GM12878 (cell line): ENCODE measurements around the gene PITPNB. TPM values are rescaled to one million over a fixed set of nuclear protein-coding genes. Genes with fewer than 3 reads are reported as not detected.

Experiments
- ATAC-seq: fragments of 200-7000 bp; cut with Tn5 transposase; 3 replicates; pipeline ENCODE4 v1.9.1; 2020; ENCODE audit warnings: mild to moderate bottlenecking, moderate library complexity
- BruUV-seq: library from RNA; stranded (reverse); fragments of 400-500 nt; replicated peaks from 2 replicates; lab custom pipeline; 2021; lab: Mats Ljungman, UMichigan
- CTCF ChIA-PET: fragments of 300-600 bp; sonication (Branson Sonifier 250); formaldehyde crosslinking; extraction: SDS; loops from one replicate; lab custom pipeline; 2021; ENCODE audit warnings: inconsistent platforms; lab: Yijun Ruan, JAX
- POLR2A ChIA-PET: fragments of 350-600 bp; formaldehyde crosslinking; extraction: SDS; loops from one replicate; lab custom pipeline; 2021; ENCODE audit warnings: inconsistent platforms; lab: Charles Lee
- RAD21 ChIA-PET: fragments of 300-600 bp; sonication (Branson Sonifier 250); formaldehyde crosslinking; loops from one replicate; lab custom pipeline; 2023; ENCODE audit warnings: antibody characterized with exemption; ENCODE audit not compliant: unreplicated experiment; lab: Charles Lee
- SMC1A ChIA-PET: fragments of 300-600 bp; sonication (Branson Sonifier 250); formaldehyde crosslinking; loops from one replicate; lab custom pipeline; 2023; ENCODE audit not compliant: unreplicated experiment, uncharacterized antibody; lab: Charles Lee
- DNase-seq: peaks from one replicate; pipeline ENCODE4 v3.0.0-alpha.2; 2011; ENCODE audit warnings: low read depth, low spot score
- FAIRE-seq: peaks from 3 replicates; lab custom pipeline; 2011; peaks lifted over from hg19 to GRCh38; lab: Jason Lieb, UNC
- H2AFZ ChIP-seq: 2 replicates; pipeline ENCODE4 v1.6.0; 2011; ENCODE audit warnings: low read depth, low read length, control low read depth; ENCODE audit not compliant: control insufficient read depth
- H3K27ac ChIP-seq: 2 replicates; pipeline ENCODE4 v1.5.1; 2011; ENCODE audit warnings: control low read depth; ENCODE audit not compliant: control insufficient read depth, insufficient read depth
- H3K27me3 ChIP-seq, 2 experiments: replicated peaks in 1 of 2; 2 replicates each; pipeline versions ENCODE4 v1.6.0 to v1.6.1; 2011; ENCODE audit warnings: low read length in 1 of 2; ENCODE audit not compliant: control insufficient read depth in 2 of 2, insufficient read depth in 2 of 2
- H3K36me3 ChIP-seq, 2 experiments: 2 replicates each; pipeline ENCODE4 v1.5.1; 2011; ENCODE audit warnings: low read length in 1 of 2; ENCODE audit not compliant: control insufficient read depth in 2 of 2, insufficient read depth in 2 of 2
- H3K4me1 ChIP-seq: 2 replicates; pipeline ENCODE4 v1.6.1; 2011; ENCODE audit warnings: mild to moderate bottlenecking, low read length, moderate library complexity, mixed read lengths; ENCODE audit not compliant: control insufficient read depth, insufficient read depth
- H3K4me2 ChIP-seq: 2 replicates; pipeline ENCODE4 v1.6.0; 2011; ENCODE audit warnings: control low read depth; ENCODE audit not compliant: control insufficient read depth, insufficient read depth
- H3K4me3 ChIP-seq: fragments of 200-600 bp; sonication (generic); 2 replicates; pipeline ENCODE4 v1.5.1; 2016
- H3K79me2 ChIP-seq: 2 replicates; pipeline ENCODE4 v1.6.0; 2011; ENCODE audit warnings: low read length; ENCODE audit not compliant: control insufficient read depth, insufficient read depth
- H3K9ac ChIP-seq: 2 replicates; pipeline ENCODE4 v1.8.0; 2011; ENCODE audit warnings: low read length, control low read depth, mixed read lengths; ENCODE audit not compliant: control insufficient read depth, insufficient read depth
- H3K9me3 ChIP-seq: replicated peaks from 3 replicates; pipeline ENCODE4 v1.5.1; 2011; ENCODE audit warnings: mild to moderate bottlenecking, low read length; ENCODE audit not compliant: control insufficient read depth, insufficient read depth
- H4K20me1 ChIP-seq: 2 replicates; pipeline ENCODE4 v1.6.0; 2011; ENCODE audit not compliant: control insufficient read depth, insufficient read depth
- BHLHE40 ChIP-seq, 2 experiments: fragments of 450-650 bp in 1 of 2; IDR thresholded peaks; 2 replicates each; pipeline ENCODE4 v1.6.1; 2011 to 2017; ENCODE audit warnings: low read depth in 2 of 2, borderline replicate concordance in 1 of 2, improper control_type of control experiment in 1 of 2, low read length in 1 of 2, mild to moderate bottlenecking in 1 of 2
- CHD2 ChIP-seq: IDR thresholded peaks from 2 replicates; pipeline ENCODE4 v1.6.1; 2011; ENCODE audit warnings: low read depth, low read length, improper control_type of control experiment, borderline replicate concordance
- ELK1 ChIP-seq: IDR thresholded peaks from 2 replicates; pipeline ENCODE4 v1.6.1; 2012; ENCODE audit warnings: low read depth, low read length, improper control_type of control experiment
- HDGF ChIP-seq: fragments of 450-650 bp; IDR thresholded peaks from 2 replicates; pipeline ENCODE4 v1.6.1; 2016; ENCODE audit warnings: antibody characterized with exemption
- HSF1 ChIP-seq: fragments of 150-350 bp; IDR thresholded peaks from 2 replicates; pipeline ENCODE4 v1.6.1; 2014; ENCODE audit warnings: mild to moderate bottlenecking, low read depth, low read length
- IKZF2 ChIP-seq, 2 experiments: fragments of 450-650 bp; IDR thresholded peaks; 2 replicates each; pipeline ENCODE4 v1.6.1; 2017; ENCODE audit warnings: mild to moderate bottlenecking in 2 of 2, moderate library complexity in 2 of 2
- MYB ChIP-seq: fragments of 150-350 bp; IDR thresholded peaks from 2 replicates; pipeline ENCODE4 v1.6.1; 2014; ENCODE audit warnings: mild to moderate bottlenecking, low read depth, low read length, borderline replicate concordance
- NR2F1 ChIP-seq: fragments of 450-650 bp; conservative IDR thresholded peaks from 2 replicates; pipeline ENCODE4 v1.6.1; 2017; ENCODE audit warnings: mild to moderate bottlenecking
- PBX3 ChIP-seq: IDR thresholded peaks from 2 replicates; pipeline ENCODE4 v1.6.1; 2011; ENCODE audit warnings: mild to moderate bottlenecking, low read depth, low read length, moderate library complexity; ENCODE audit not compliant: insufficient replicate concordance
- POU2F2 ChIP-seq: IDR thresholded peaks from 3 replicates; pipeline ENCODE4 v1.6.1; 2011; ENCODE audit warnings: low read depth, mild to moderate bottlenecking, low read length, borderline replicate concordance
- RB1 ChIP-seq: fragments of 450-650 bp; formaldehyde crosslinking; IDR thresholded peaks from 2 replicates; pipeline ENCODE4 v1.6.1; 2017; ENCODE audit warnings: mild to moderate bottlenecking, borderline replicate concordance
- RCOR1 ChIP-seq: conservative IDR thresholded peaks from 2 replicates; pipeline ENCODE4 v1.6.1; 2012; ENCODE audit warnings: low read depth, low read length, improper control_type of control experiment
- RELA ChIP-seq: fragments of 450-650 bp; IDR thresholded peaks from 2 replicates; pipeline ENCODE4 v1.8.0; 2014; ENCODE audit warnings: borderline replicate concordance; ENCODE audit not compliant: partially characterized antibody
- RELB ChIP-seq: fragments of 450-650 bp; IDR thresholded peaks from 2 replicates; pipeline ENCODE4 v1.6.1; 2017; ENCODE audit warnings: low read depth, mild to moderate bottlenecking, moderate library complexity
- RFX5 ChIP-seq: IDR thresholded peaks from 2 replicates; pipeline ENCODE4 v1.6.1; 2011; ENCODE audit warnings: low read depth, low read length, improper control_type of control experiment
- USF2 ChIP-seq: IDR thresholded peaks from 2 replicates; pipeline ENCODE4 v1.6.1; 2011; ENCODE audit warnings: low read depth, low read length, improper control_type of control experiment, borderline replicate concordance
- YY1 ChIP-seq: IDR thresholded peaks from 2 replicates; pipeline ENCODE4 v1.6.1; 2011; ENCODE audit warnings: low read depth, mild to moderate bottlenecking, low read length
- ZNF24 ChIP-seq: fragments of 450-650 bp; IDR thresholded peaks from 2 replicates; pipeline ENCODE4 v1.6.1; 2017; ENCODE audit warnings: antibody characterized with exemption, mild to moderate bottlenecking
- WGBS: methylation state at CpG from one replicate; pipeline ENCODE4 v1.1.6; 2016; ENCODE audit warnings: low lambda C conversion rate; ENCODE audit not compliant: insufficient replicate concordance, insufficient coverage; ENCODE audit errors: missing lambda C conversion rate; 5-methylcytosine and 5-hydroxymethylcytosine counted together
- in situ Hi-C: fragments of 300-500 bp; cut with MboI; formaldehyde crosslinking; loops from 9 replicates; pipeline ENCODE4 v1.14.3; 2018; ENCODE audit warnings: mixed read lengths
- intact Hi-C: fragments of 100-400 bp; cut with micrococcal nuclease; formaldehyde crosslinking; loops from one replicate; pipeline ENCODE4 v1.14.2; 2022; ENCODE audit not compliant: unreplicated experiment
- polyA plus RNA-seq, 11 experiments: library from polyadenylated mRNA; depleted of rRNA in 4 of 11; unstranded in 6 of 11; stranded (reverse) in 5 of 11; fragments of >200 nt; fragmentation: Nextera tagmentation in 4 of 11; fragmentation: Illumina TruSeq in 1 of 11; extraction: Ambion mirVana in 4 of 11; extraction: Trizol in 1 of 11; gene quantifications; 1 replicate in 1 of 11; 2 replicates in 10 of 11; pipeline versions ENCODE4 v1.2.1 to v1.2.3, GENCODE V29; 2011 to 2016; ENCODE audit warnings: inconsistent platforms in 2 of 11, missing spikeins in 2 of 11, low read depth in 1 of 11
- total RNA-seq, 4 experiments: library from RNA; depleted of rRNA in 3 of 4; stranded (reverse); fragments of >200 nt in 3 of 4; fragmentation: Illumina TruSeq in 1 of 4; extraction: Trizol in 1 of 4; gene quantifications; 2 replicates each; pipeline versions ENCODE4 v1.2.1 to v1.2.3, GENCODE V29; 2013 to 2021

Gene PITPNB
- total and polyA plus RNA-seq, 10 of the 15 experiments (the other 5 are each of a cell fraction or from before 2014, with no cell fraction given) = 19.7 to 116 (median 64.9) TPM

GRCh38 chr22:27896245-27896644 is 22.8 kb downstream of the PITPNB start:
- Histone ChIP-seq H3K4me3 (0 out of 2 replicates have a peak overlapping the region, but pooled peaks have one; percentile 12), H3K4me1 (peaks cover 19% of the 10 kb centered on the region), H3K27ac (peak overlapping the region; percentile 75), H3K27me3 (no peaks in the 10 kb centered on the region), H3K79me2 (no peaks in the 10 kb centered on the region; the same call in none of the 2 replicates), H3K4me2 (peak overlapping the region; percentile 74), H2AFZ (no peak overlapping the region), H3K9ac (no peak overlapping the region), H3K9me3 (no peaks in the 10 kb centered on the region), H3K36me3 (peaks cover 9 to 38% of the 10 kb centered on the region in 2 experiments), H4K20me1 (no peaks in the 10 kb centered on the region)
- in situ Hi-C loops (no loop called here), intact Hi-C loops (no loop called here)
- ChIA-PET POLR2A (interaction anchor here (0.7 to 1.2 kb wide), 2 partner anchors 23 to 1224 kb away, joined by 3 read pairs; partner anchors contain the start of gene PITPNB), RAD21 (interaction anchor here (0.7 to 1.7 kb wide), 2 partner anchors 23 to 817 kb away, joined by 3 to 6 read pairs; partner anchors contain the start of gene PITPNB), CTCF (interaction anchor here (1.2 to 3.5 kb wide), 3 partner anchors 11 to 25 kb away, joined by 3 to 19 read pairs (median 7); no protein-coding TSS in a partner anchor), SMC1A (interaction anchor here (1.0 to 8.1 kb wide), 4 partner anchors 13 to 23 kb away, joined by 3 to 65 read pairs (median 6); partner anchors contain the start of gene PITPNB)
- ATAC-seq (peak; percentile 89), DNase-seq (peak; percentile 53), FAIRE-seq (peak; percentile 71)
- no TSS peak for BruUV-seq
- 2% methylated on average over 6 of the region's 6 CpGs for WGBS
- TF ChIP-seq USF2 (no peak), CHD2 (0 out of 2 replicates have a peak, but pooled peaks have one; percentile 17), YY1 (no peak), POU2F2 (peak; percentile 58; the same call in 1 of the 3 replicates), MYB (no peak), RCOR1 (no peak), PBX3 (peak; percentile 25), ZNF24 (no peak), HSF1 (no peak), RB1 (no peak), IKZF2 (IDR thresholded peaks at IDR 0.05) (peak; percentile 45 to 56; a peak in 2 of 4 replicates), RFX5 (no peak), RELA (no peak), ELK1 (no peak), RELB (peak; percentile 74), HDGF (no peak), BHLHE40 (IDR thresholded peaks at IDR 0.05; ENCODE audit: borderline replicate concordance in 1 of 2, low read depth in 2 of 2, low read length in 1 of 2) (peak; percentile 42 to 63; a peak in 3 of 4 replicates), NR2F1 (0 out of 2 replicates have a peak, but pooled peaks have one; percentile 21)
